Stimulated activated CD8-positive, alpha-beta memory T cell treated with anti-CD3 and anti-CD28 coated beads, Interleukin-7, amount 100 ng/mL, for 4 hours (primary cell): ENCODE measurements around the gene FNDC3B.

Source experiments
- DNase-seq, 2 donors: peaks; one replicate each; pipeline ENCODE4 v3.0.0-alpha.2; 2020; ENCODE audit warnings: low read depth in 2 of 2

The FNDC3B gene

DNA sequence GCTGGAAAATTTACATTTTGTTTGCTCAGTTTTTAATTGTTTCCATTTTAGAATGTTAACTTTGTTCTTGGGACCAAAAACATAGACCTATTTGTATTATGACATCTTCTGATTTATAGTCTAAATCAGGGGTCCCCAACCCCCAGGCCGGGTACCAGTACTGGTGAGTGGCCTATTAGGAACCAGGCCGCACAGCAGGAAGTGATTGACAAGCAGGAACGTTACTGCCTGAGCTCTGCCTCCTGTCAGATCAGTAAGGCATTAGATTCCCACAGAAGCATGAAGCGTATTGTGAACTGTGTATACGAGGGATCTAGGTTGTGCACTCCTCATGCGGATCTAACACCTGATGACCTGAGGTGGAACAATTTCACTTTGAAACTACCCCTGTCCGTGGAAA, 357.0 kb downstream of the FNDC3B start:
- DNase-seq: no peak

DNA sequence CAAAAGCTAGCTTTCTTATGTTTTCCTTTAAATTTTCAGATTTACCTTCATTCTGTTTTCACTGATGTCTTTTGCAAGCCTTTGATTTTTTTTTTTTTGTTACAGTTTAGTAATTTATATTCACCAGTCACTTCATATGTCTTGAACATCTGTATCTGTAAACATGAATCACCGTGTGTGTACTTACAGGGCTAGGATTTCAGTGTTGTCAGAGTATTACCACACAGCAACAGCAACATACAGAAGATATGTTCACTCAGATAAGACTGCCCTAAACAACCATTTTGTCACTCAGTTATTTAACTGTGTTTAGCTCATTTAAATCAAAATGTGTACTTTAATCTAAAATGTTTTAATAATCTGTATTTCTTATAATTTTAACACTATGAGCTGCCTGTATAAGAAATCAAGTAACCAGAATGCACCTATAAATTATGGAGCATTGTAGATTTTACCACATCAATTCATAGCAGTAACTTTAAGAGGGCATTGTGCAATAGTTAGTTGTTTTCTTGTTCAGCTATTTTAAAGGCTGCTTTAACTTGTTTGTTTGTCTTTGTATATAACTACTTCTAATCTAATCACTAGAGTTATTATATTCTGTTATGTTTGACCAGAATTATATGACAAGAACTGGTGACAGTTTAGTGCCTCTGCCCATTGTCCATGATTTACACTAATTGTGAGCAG, 358.5 kb downstream of the FNDC3B start:
- DNase-seq: no peak

DNA sequence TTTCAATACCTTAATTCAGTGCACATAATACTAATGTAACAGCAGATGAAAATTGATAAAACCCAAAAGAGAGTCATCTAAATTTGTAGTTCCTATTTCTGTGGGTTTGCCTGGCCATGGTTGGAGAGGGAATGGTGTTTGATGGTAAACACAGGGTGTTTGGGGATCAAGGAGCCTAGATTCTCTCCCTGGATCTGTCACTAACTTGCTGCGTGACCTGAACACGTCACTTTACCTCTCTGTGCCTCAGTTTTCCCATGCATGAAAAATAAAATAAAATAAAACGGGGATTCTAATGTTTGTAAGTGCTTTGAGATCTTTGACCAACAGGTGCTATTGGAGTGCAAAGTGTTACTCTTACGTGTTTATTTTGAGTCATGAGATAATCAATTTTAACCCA, 359.1 kb downstream of the FNDC3B start:
- no peak for DNase-seq

DNA sequence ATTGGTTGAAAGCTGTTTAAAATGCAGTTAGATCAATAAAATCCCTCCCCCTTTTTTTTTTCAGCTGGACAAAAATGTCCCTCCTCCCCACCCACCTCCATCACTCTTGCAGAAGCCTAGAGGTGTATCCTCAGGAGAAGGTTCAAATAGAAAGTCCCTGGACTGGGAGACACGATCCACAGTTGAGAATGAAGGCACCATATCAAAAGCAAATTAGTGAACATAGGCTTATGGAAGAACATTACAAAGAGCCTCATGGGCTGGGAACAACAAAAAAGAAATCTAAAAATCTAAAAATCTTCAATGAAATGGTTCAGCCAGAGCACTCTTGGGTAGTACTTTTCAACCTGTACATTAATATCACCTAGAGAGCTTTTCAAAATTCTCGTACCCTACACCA, 362.7 kb downstream of the FNDC3B start:
- no peak for DNase-seq

DNA sequence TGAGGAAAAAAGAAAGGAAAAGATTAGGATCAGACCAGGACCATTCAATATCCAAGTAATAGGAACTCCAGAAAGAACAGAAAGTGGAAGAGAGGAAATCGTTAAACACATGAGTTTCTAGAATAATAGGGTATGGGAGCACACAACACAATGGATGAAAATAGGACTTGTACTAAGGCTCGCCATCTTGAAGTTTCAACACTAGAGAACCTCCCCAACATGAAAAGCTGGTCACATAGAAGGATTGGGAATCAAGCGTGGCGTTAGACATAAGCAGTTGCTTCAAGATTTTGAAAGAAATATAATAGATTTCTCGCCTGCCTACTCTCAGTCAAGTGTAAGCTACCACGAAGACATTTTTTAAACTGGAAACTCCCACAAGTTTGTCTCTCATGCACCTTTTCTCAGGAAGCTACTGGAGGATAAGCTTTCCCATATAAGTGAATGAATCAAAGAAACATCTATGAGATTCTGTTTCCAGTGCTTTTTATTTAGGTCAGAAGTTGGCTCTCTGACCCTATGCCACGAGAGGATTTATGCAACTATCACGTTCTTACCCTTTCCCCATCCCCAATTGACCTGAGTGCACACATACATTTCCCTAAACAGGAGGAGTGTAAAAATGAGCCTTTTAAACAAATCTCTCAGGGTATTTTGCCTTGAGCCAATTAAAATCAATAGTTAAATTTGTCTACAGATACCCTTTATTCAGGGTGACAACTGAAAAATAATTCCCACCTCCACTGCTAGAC, 363.7 kb downstream of the FNDC3B start:
- DNase-seq: no peak

DNA sequence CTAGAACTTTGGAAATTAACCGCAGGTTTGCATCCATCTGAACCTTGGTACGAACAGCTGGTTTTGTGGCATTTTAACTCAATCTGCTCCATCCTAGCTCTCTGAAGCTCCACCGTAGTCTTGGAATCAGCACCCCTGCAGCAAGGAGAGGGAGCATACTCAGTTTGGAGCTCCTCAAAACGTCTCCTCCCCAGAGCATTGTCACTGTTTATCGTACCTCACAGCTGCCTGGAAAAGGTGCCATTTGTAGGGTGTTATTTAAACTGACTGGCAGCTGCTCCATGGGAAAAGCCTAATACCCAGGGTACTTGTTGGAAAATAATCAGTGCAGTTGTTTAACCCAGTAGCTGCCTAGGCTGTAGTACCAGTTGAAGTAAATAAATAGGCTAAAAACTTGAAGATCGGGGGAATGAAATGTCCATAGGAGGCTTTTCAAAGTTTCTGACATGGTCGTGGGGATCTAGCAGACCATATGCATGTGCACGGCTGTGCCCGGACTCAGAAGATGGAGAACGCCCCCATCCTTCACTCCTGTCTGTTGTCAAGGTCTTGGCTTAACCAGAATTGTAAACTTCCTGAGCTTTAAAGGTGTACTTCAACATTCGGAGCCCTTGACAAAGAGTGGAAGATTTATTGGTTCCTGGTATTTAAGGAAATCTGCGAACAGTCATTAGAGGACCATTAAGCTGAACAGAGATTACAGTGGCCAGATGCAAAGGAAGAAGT, 365.0 kb downstream of the FNDC3B start:
- no peak for DNase-seq

DNA sequence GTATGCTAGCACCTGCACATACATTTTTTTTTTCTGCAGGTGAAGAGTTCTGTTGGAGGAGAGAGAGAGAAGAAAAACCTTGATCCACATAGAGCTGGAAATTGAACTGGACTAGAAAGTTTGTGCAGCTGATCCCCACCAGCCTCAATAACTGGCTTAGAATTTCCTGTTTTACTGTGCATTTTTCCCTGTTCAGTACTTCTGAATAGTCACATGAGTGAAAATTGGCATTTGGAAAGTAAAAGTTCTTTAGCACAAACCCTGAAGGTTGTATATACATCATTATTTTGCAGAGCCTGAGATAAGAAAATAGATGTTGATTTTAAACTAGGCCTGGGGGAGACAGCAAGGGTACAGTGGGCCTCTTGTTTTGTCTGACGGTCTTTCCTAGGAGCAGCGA, 366.5 kb downstream of the FNDC3B start:
- DNase-seq: no peak

DNA sequence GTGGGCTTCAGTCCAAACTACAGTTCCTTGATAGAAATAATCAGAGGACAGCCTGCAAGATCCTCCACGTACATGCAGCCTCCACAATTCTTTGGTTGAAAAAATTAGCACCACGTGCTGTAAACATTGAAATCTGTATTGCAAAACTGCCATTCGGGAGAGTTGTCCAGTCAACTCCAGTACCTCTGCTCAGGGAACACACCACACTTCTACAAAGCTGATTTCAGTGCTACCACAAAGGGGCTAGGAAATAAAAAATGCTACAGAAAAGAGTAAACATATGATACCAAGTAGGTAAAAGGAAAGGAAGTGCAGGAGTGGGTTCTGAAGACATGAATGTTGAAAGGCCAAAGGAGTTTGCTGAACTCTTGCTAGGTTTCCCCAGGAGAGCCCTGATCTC, 368.5 kb downstream of the FNDC3B start:
- no peak for DNase-seq

DNA sequence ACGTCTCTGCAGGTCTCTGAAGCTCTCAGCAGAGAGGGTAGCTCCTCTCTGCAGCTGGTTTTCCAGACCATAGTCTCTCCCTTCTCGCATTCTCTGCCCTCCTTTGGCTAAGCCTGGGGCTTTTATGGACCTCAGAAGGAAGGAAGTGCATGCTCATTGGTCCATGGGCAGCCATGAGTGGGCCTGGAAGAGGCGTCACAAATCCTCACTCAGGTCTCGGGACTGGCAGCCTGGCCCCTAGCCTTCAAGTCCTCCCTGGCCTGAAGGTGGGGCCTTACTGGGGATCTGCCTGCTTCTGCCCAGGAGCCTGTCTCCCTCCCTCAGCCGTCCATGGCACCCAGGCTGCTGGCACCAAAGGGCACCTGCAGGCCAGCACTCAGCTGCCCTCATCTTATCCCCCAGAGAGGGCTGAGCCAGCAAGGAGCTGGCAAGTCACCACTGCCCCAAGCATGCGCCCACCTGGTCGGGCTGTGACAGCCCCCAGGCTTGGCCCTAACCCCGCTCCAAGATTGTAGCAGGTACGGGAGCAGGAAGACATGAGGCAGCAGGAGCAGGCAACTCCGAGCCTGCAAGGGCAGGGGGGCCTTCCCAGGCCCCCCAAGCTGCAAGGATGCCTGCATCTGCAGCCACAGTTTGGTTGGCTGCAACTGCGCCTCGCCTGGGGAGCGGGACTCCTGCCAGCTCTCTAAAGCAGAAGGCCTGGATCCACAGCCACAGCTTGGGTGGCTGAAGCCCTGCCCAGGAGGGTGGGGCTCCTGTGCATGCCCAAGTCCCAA, 371.5 kb downstream of the FNDC3B start:
- no peak for DNase-seq

DNA sequence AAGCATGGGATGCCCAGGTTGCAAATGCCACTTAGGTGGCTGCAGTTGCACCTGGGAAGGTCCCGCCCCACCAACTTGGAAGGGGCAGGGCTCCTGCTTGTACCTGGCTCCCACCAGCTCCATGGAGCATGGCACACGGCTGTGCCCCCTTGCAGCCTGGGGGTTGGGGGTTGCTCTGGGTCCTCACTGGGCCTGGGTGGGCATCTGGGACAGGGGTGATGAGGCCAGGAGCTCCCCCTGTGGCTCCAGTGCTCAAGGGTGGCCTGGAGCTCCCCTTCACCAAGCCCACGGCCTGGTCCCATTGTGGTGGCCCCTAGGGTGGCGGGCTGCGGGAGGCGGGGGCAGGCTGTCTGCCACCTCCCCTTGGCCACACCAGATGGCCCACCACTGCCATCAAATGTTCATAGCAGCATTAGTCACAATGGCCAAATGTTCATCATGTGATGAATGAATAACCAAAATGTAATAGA, 372.1 kb downstream of the FNDC3B start:
- DNase-seq: no peak

DNA sequence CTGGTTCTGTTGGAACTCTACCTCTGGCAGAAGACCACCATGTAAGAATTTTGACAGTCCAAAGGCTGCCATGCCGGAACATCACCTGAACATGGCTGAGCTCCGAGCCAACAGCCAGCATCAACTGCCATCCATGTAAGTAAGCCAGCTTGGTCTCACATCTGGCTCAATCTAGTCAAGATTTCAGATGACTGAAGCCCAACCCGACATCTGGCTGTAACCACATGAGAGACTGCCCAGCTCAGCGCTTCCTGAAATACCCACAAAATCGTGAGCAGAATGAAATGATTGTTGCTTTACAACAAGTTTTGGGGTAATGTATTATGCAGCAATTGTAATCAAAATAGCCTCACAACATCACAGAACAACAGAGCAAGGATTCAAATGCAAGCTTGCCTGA, 375.9 kb downstream of the FNDC3B start:
- DNase-seq: no peak

DNA sequence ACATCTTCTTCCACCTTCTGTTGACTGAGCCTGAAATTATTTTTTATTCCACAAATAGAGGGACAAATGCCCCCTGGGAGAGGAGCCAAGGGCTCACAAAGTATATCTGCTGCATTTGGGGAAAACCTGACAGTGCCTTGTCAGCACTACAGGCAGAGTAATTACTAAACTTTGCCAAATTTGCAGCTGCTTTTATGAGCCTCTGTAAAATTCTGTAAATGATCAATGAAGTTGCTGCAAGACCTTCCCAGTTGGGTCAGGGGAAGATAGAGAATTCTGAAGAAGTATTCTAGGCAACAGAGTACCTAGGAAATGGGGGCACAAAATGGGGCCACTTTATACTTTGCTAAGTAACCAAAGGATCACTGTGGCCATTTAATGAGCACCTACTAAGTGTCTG, 398.3 kb downstream of the FNDC3B start:
- DNase-seq: no peak

DNA sequence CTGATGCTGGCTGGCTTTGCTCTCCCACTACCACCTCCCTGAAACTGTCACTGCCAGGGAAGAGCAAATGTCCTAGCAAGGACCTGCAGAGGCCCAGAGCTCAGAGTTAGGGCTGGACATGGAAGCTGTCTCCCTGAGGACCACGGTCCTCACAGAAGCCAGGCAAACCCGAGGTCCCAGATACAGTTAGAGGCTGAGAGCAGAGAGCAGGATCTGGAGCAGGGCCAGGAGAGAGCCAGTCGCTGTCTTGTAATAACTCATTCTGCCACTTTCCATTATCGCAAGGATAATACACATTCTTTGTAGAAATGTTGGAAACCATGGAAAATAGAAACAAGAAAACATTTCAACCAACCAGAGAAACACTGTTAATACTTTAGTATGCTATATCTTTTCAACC, 398.8 kb downstream of the FNDC3B start:
- no peak for DNase-seq

DNA sequence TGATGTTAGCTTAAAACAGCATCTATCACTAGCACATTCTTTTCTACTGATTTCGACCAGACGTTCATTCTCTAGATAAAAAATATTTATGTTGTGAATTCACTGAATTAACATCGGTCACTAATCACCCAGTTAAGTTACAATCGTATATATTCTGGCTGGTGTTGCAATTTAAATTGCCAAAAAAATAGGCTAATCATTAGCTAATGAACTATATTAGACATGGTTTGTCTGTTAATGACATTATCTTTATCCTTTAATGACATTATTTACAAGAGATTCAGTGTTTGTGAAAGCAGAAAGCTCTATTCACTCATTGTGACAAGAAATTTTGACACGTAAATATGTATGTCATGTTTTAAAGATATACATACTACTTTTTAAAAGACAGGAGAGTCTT, 402.2 kb downstream of the FNDC3B start:
- DNase-seq: no peak

DNA sequence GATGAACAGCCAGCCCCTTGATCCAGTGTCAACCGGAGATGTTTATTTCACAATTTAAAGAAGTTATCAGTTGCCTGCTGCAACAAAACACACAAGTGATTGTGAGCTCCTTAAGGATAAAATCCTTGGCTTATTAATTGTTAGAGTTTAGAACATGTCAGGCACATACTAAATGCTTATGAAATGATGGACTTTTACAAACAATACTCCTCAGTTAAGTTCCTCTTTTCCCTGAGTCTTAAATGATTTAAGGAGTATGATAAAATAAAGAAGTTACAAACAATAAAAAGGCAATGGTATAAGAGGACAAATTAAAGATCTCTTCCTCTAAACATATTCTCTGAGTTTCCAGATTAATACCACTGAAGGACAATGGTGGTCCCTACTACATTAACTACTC, 403.2 kb downstream of the FNDC3B start:
- DNase-seq: no peak

DNA sequence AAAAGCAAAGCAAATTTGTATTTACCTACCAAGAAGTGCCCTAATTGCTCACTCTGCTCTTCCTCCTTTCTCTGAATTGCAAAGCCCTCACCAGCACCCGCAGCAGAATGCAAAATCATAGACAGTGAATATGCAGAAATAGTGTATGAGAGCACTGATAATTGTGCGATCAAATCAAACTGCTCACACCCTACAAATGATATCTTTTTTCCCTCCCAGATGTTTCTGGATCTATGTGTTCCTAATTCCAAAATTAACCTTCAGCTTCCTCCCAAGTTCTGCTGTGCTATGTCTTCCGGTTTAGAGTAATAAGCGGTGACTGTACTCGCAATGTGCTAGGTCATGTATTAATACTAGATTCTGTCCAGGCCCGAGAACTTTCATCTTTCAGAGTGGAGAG, 405.4 kb downstream of the FNDC3B start:
- DNase-seq: no peak

DNA sequence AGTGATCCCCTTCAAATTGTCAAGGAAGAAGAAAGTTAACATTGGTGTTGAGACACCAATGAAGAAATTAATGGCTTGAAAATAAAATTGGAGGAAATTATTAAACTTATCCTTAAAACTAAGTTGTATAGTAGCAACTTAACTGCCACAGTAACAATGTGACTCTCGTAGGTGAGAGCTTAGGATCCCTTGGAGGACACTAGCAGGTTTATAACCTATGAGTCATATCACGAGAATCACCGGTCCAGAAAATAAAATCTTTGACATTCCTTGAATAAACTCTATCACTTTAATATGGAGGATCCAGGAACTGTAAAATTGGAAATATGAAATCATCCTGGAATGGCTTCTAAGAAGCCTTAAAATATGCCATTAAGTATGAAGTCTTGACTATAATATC, 406.8 kb downstream of the FNDC3B start:
- no peak for DNase-seq

DNA sequence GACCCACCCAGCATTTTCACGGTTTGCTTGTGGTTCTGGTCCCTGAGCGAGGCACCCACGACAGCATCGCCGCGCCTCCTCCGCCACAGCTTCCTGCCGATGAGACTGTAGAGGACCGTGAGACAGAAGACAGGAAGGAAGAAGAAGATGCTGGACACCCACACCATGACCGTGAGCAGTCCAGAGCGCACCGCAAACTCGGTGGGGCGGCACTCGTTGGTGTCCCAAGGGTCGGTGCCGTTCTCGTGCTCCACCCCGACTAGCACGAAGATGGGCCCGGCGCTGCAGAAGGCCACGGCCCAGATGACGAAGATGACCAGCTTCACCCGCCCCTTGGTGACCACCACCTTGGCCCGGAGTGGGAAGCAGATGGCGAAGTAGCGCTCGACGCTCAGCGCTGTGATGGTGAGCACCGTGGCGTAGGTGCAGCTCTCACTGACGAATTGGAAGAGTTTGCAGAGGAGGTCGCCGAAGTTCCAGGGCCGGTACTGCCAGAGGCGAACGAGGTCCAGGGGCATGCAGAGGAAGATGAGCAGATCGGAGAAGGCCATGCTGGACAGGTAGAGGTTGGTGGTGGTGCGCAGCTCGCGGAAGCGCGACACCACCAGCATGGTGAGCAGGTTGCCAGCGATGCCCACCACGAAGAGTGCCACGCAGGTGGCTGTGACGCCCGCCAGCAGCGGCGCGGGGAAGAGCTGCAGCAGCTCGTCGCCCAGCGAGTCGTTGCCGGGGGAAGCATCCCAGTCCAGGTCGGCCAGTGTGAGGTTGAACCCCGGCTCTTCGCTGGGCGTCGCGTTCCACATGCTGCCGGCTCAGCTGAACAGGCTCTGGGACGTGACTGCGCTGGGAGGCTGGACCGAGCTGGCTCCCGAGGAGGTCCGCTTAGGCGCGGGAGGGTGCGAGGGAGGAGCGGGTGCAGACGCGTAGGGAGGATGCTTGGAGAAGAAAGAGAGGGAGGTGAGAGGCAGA, 408.5 kb downstream of the FNDC3B start, which contains the start of gene GHSR:
Gene GHSR (minus strand): TSS at position 846 of the 969 bp plus-strand sequence. CDS start 43 bp downstream, at position 803.
- no peak for DNase-seq

DNA sequence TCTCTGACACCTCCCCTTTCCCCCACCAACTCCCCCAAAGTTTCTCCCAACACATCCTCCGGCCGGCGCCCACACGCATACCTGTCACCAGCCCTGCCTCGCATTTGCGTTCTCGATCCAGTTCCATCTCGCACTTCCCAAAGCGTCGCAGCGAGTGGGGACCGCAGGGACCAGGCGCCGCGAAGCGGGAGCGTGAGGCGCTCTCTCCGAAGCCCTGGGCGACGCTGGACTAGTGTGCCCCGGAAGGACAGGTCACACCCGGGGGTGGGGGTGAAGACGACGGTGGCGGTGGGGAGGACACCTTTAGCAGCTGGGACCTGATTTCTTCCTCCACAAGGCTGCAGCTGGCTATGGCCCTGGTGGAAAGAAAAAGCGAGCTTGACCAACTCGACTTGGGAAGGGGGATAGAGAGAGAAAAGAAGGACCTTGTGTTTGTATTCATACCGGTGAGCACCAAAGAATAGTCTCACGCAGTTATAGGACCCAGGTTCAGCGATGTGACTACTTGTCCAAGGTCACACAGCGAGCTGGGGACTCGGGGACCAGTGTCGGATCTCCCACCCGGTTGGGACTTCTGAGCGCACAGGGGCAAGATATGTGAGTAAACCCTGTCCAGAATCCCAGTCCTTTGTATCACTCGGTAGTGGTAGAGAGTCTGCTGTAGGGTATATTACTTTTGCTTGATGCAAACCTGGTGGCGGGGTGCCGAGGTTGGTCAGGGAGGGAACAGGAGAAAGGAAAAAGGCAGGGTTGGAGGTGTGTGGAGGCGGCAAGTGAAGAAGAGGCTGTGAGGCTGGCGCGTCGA, 409.5 kb downstream of the FNDC3B start:
- no peak for DNase-seq
